Measurements from ENCODE around the gene C1orf216. TPM values are rescaled to one million over a fixed set of nuclear protein-coding genes. Genes with fewer than 3 reads are reported as not detected.

Gene C1orf216
- total RNA-seq, 4 donors from 2014 or later: 6.4 to 14.8 (median 12.5) TPM

GRCh38 chr1:35692317-35692716 is 26.4 kb downstream of the C1orf216 start:
- no peak for TF ChIP-seq CTCF (IDR thresholded peaks at IDR 0.05; ENCODE audit: low read depth)

- TF ChIP-seq CTCF (IDR thresholded peaks at IDR 0.05; ENCODE audit: low read depth): no peak
Observed at GRCh38 chr1:35691571-35692220, 27.0 kb downstream of the C1orf216 start.

GRCh38 chr1:35691080-35691479 is 27.6 kb downstream of the C1orf216 start:
- TF ChIP-seq CTCF (IDR thresholded peaks at IDR 0.05; ENCODE audit: low read depth): no peak

GRCh38 chr1:35688161-35688560 is 30.5 kb downstream of the C1orf216 start:
- no peak for TF ChIP-seq CTCF (IDR thresholded peaks at IDR 0.05; ENCODE audit: low read depth)

- no peak for TF ChIP-seq CTCF (IDR thresholded peaks at IDR 0.05; ENCODE audit: low read depth)
Observed at GRCh38 chr1:35683012-35683411, 35.7 kb downstream of the C1orf216 start.

- TF ChIP-seq CTCF (IDR thresholded peaks at IDR 0.05; ENCODE audit: low read depth): no peak
Observed at GRCh38 chr1:35680271-35680670, 38.4 kb downstream of the C1orf216 start.

- no peak for TF ChIP-seq CTCF (IDR thresholded peaks at IDR 0.05; ENCODE audit: low read depth)
Observed at GRCh38 chr1:35675773-35676172, 42.9 kb downstream of the C1orf216 start.

Measured in subcutaneous adipose tissue (tissue), 4 donors.